ENCODE data around the gene HNRNPAB. TPM values are rescaled to one million over a fixed set of nuclear protein-coding genes. Genes with fewer than 3 reads are reported as not detected.

The HNRNPAB gene
- total RNA-seq, 1 donor, result 63.5 TPM

DNA sequence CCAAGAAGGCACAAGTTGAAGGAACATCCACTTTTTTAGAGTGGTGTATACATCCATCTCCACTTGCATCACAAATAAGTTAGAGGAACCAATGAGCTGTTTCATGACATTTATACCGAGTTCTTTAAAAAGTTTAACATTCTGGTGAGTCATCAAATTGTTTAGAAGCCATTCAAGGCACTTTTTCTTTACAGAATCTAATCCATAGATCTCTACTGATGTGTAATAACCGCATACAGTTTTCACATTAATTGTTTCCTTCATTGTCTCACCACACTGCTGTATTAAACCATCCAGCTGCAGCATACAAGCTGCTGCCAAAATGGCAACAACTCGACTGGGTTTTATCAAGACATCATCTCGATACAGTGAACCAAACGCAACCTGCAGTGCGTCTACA is 17.9 kb upstream of the HNRNPAB start:
- DNase-seq (ENCODE audit: low read depth), result no peak
- no peak overlapping the region for H3K4me3 ChIP-seq (ENCODE audit: low read depth, low read length)
- no peak for TF ChIP-seq CTCF (IDR thresholded peaks at IDR 0.05; ENCODE audit: insufficient read depth, low read depth, low read length)

- no peak within 1 kb of the TSS for H3K4me3 ChIP-seq (ENCODE audit: low read depth, low read length)
Measured at GRCh38 chr5:178187014-178187413, 17.3 kb upstream of the HNRNPAB start, which contains the start of gene GMCL2. Gene GMCL2, minus strand, starts transcription at chr5:178187371. Its CDS starts 72 bp downstream, at chr5:178187299.

GRCh38 chr5:178189433-178189832 is 14.9 kb upstream of the HNRNPAB start:
- no peak for TF ChIP-seq CTCF (IDR thresholded peaks at IDR 0.05; ENCODE audit: insufficient read depth, low read depth, low read length)
- DNase-seq (ENCODE audit: low read depth), result no peak
- no peak overlapping the region for H3K4me3 ChIP-seq (ENCODE audit: low read depth, low read length)

More at GRCh38 chr5:178187014-178187413, 17.3 kb upstream of the HNRNPAB start, which contains the start of gene GMCL2:
- DNase-seq (ENCODE audit: low read depth), result no peak
- no peak for TF ChIP-seq CTCF (IDR thresholded peaks at IDR 0.05; ENCODE audit: insufficient read depth, low read depth, low read length)

DNA sequence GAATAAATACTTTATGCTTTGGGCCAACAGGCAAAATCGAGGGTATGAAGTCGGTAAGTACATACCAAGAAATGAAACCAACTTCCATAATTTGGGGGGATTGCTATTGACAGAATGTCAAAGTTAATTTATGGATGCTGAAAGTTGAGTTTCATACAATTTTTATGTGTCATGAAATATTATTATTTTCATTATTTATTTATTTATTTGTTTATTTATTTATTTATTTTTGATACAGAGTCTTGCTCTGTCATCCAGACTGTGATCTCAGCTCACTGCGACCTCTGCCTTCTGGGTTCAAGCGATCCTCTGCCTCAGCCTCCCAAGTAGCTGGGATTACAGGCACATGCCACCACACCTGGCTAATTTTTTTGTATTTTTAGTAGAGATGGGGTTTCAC is 12.7 kb upstream of the HNRNPAB start:
- H3K4me3 ChIP-seq (ENCODE audit: low read depth, low read length), result no peak overlapping the region
- no peak for TF ChIP-seq CTCF (IDR thresholded peaks at IDR 0.05; ENCODE audit: insufficient read depth, low read depth, low read length)
- DNase-seq (ENCODE audit: low read depth), result no peak

GRCh38 chr5:178192244-178192643 is 12.1 kb upstream of the HNRNPAB start:
- no peak for TF ChIP-seq CTCF (IDR thresholded peaks at IDR 0.05; ENCODE audit: insufficient read depth, low read depth, low read length)
- DNase-seq (ENCODE audit: low read depth), result no peak
- no peak overlapping the region for H3K4me3 ChIP-seq (ENCODE audit: low read depth, low read length)

DNA sequence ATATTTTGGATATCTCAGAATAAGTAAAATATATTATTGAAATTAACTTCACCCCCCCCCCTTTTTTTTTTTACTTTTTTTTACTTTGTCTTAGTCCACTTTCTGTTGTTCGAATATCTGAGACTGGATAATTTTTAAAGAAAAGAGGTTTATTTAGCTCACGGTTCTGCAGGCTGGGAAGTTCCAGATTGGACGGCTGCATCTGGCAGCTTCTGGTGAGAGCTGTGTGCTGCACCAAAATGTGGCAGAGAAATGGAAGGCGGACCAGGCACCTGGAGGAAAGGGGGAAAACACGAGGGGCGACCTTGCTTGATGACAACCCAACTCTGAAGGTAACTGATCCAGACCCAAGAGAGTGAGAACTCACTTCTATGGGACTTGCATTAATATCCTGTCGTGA is 11.5 kb upstream of the HNRNPAB start:
- no peak overlapping the region for H3K4me3 ChIP-seq (ENCODE audit: low read depth, low read length)
- no peak for DNase-seq (ENCODE audit: low read depth)
- no peak for TF ChIP-seq CTCF (IDR thresholded peaks at IDR 0.05; ENCODE audit: insufficient read depth, low read depth, low read length)

DNA sequence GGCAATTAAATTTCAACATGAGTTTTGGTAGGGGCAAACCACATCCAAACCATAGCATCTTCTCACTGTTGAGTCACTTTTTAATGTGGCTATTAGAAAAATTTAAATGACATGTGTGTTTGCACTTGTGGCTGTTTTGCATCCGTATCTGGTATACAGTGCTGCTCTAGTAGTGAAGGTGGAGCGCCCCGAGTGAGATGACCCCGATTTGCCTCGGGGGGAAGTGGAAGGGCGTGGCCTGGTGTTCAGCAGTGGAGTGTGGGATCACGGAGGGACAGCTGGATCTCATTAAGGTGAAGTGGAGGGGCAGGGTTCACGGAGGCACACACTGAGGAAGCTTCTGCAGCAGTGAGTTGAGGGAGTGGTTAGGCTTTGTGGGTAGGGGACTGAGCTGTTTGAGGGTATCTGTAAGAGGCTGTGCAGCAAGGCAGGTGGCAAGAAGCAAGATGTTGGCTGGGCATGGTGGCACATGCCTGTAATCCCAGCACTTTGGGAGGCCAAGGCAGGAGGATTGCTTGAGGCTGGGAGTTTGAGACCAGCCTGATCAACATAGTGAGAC is 11.0 kb upstream of the HNRNPAB start:
- TF ChIP-seq CTCF (IDR thresholded peaks at IDR 0.05; ENCODE audit: insufficient read depth, low read depth, low read length), result no peak

More for the DNA sequence above, 11.0 kb upstream of the HNRNPAB start:
- no peak overlapping the region for H3K4me3 ChIP-seq (ENCODE audit: low read depth, low read length)
- DNase-seq (ENCODE audit: low read depth), result no peak
